PC-9 (cell line): ENCODE measurements around the gene WNK1.

Experiments
- EZH2 ChIP-seq: fragments of 200-600 bp; sonication (generic); IDR thresholded peaks from 2 replicates; pipeline ENCODE4 v1.8.0; 2017; ENCODE audit warnings: antibody characterized with exemption, low read depth
- TF ChIP-seq, protein P1 (sequence below): fragments of 200-600 bp; sonication (generic); conservative IDR thresholded peaks from 2 replicates; pipeline ENCODE4 v1.6.1; 2017; ENCODE audit warnings: mixed run types, antibody characterized with exemption, mild to moderate bottlenecking, moderate library complexity

DNA sequence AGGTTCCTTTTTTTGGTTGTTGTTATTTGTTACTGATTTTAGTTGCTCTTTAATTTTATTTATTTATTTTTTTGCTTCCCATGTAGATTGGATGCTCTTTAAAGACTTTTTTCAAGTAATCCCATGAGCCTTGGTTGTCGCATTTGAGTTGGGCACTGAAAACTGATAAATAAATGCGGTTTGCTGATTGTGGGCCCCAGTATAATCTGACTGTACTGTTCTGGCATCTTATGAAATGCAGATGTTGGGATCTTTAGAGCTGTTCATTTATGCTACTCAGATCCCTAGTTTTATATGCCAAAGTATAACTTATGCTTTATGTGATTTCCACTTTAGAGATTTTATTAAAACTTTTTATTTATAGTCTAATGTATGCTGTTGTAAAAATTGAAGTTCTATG, 33.3 kb downstream of the WNK1 start:
- TF ChIP-seq, protein P1, sequence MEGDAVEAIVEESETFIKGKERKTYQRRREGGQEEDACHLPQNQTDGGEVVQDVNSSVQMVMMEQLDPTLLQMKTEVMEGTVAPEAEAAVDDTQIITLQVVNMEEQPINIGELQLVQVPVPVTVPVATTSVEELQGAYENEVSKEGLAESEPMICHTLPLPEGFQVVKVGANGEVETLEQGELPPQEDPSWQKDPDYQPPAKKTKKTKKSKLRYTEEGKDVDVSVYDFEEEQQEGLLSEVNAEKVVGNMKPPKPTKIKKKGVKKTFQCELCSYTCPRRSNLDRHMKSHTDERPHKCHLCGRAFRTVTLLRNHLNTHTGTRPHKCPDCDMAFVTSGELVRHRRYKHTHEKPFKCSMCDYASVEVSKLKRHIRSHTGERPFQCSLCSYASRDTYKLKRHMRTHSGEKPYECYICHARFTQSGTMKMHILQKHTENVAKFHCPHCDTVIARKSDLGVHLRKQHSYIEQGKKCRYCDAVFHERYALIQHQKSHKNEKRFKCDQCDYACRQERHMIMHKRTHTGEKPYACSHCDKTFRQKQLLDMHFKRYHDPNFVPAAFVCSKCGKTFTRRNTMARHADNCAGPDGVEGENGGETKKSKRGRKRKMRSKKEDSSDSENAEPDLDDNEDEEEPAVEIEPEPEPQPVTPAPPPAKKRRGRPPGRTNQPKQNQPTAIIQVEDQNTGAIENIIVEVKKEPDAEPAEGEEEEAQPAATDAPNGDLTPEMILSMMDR, result no peak
- no peak for TF ChIP-seq EZH2
